Trophoblast cell (in vitro differentiated cells and primary cell): ENCODE data around the gene TAX1BP1.

Experiments
- DNase-seq, 2 donors: peaks; one replicate each; pipeline ENCODE4 v3.0.0-alpha.2; 2016
- H2AFZ ChIP-seq: 2 replicates; pipeline ENCODE4 v1.6.1; 2013; ENCODE audit warnings: low read length, moderate library complexity, mild to moderate bottlenecking; ENCODE audit not compliant: insufficient read depth, poor library complexity
- H2AK5ac ChIP-seq: 2 replicates; pipeline ENCODE4 v1.6.1; 2013; ENCODE audit warnings: mild to moderate bottlenecking, low read length
- H2BK120ac ChIP-seq: 2 replicates; pipeline ENCODE4 v1.6.1; 2013; ENCODE audit warnings: low read length, mild to moderate bottlenecking, moderate library complexity; ENCODE audit not compliant: insufficient read depth, poor library complexity
- H2BK12ac ChIP-seq: 2 replicates; pipeline ENCODE4 v1.6.1; 2013; ENCODE audit warnings: mild to moderate bottlenecking, low read length, moderate library complexity
- H2BK5ac ChIP-seq: 2 replicates; pipeline ENCODE4 v1.6.1; 2013; ENCODE audit warnings: low read length, low read depth, moderate library complexity, mild to moderate bottlenecking; ENCODE audit not compliant: poor library complexity
- H3K14ac ChIP-seq: 2 replicates; pipeline ENCODE4 v1.6.1; 2013; ENCODE audit warnings: mild to moderate bottlenecking, low read length
- H3K18ac ChIP-seq: 2 replicates; pipeline ENCODE4 v1.6.1; 2013; ENCODE audit warnings: mild to moderate bottlenecking, low read length
- H3K23ac ChIP-seq: 2 replicates; pipeline ENCODE4 v1.6.1; 2013; ENCODE audit warnings: low read length
- H3K27ac ChIP-seq: 2 replicates; pipeline ENCODE4 v1.5.1; 2013; ENCODE audit warnings: low read depth, mild to moderate bottlenecking, inconsistent platforms, low read length, moderate library complexity
- H3K27me3 ChIP-seq: 2 replicates; pipeline ENCODE4 v1.6.1; 2013; ENCODE audit warnings: inconsistent platforms, mild to moderate bottlenecking, low read length, moderate library complexity; ENCODE audit not compliant: insufficient read depth
- H3K36me3 ChIP-seq, 2 experiments: 1 replicate in 1 of 2; 2 replicates in 1 of 2; pipeline ENCODE4 v1.6.1; 2013; ENCODE audit warnings: low read length in 2 of 2, mild to moderate bottlenecking in 2 of 2, moderate library complexity in 1 of 2; ENCODE audit not compliant: insufficient read depth in 2 of 2, control insufficient read depth in 1 of 2
- H3K4ac ChIP-seq: 2 replicates; pipeline ENCODE4 v1.6.1; 2013; ENCODE audit warnings: low read depth, mild to moderate bottlenecking, low read length, moderate library complexity
- H3K4me1 ChIP-seq, 2 experiments: 1 replicate in 1 of 2; 2 replicates in 1 of 2; pipeline ENCODE4 v1.6.1; 2013; ENCODE audit warnings: low read length in 2 of 2, mild to moderate bottlenecking in 2 of 2, moderate library complexity in 1 of 2; ENCODE audit not compliant: insufficient read depth in 2 of 2, control insufficient read depth in 1 of 2
- H3K4me2 ChIP-seq: 2 replicates; pipeline ENCODE4 v1.6.1; 2013; ENCODE audit warnings: inconsistent platforms, mild to moderate bottlenecking, low read length, moderate library complexity
- H3K4me3 ChIP-seq: 2 replicates; pipeline ENCODE4 v1.5.1; 2013; ENCODE audit warnings: mild to moderate bottlenecking, low read depth, low read length, inconsistent platforms
- H3K79me1 ChIP-seq: one replicate; pipeline ENCODE4 v1.6.1; 2013; ENCODE audit warnings: low read length
- H3K79me2 ChIP-seq: 2 replicates; pipeline ENCODE4 v1.6.1; 2013; ENCODE audit warnings: low read length, mild to moderate bottlenecking; ENCODE audit not compliant: control insufficient read depth, insufficient read depth, poor library complexity
- H3K9ac ChIP-seq: 2 replicates; pipeline ENCODE4 v1.6.1; 2013; ENCODE audit warnings: mild to moderate bottlenecking, low read length
- H3K9me3 ChIP-seq: 2 replicates; pipeline ENCODE4 v1.6.1; 2013; ENCODE audit warnings: low read depth, mild to moderate bottlenecking, control low read depth, inconsistent platforms, low read length; ENCODE audit not compliant: insufficient read depth
- H4K12ac ChIP-seq: 2 replicates; pipeline ENCODE4 v1.6.1; 2013; ENCODE audit warnings: low read depth, mild to moderate bottlenecking, low read length, moderate library complexity
- H4K8ac ChIP-seq: 2 replicates; pipeline ENCODE4 v1.6.1; 2013; ENCODE audit warnings: low read depth, mild to moderate bottlenecking, low read length, moderate library complexity
- H4K91ac ChIP-seq: one replicate; pipeline ENCODE4 v1.6.1; 2013; ENCODE audit warnings: low read depth, mild to moderate bottlenecking, low read length, moderate library complexity
- WGBS: extraction: QIAGEN DNeasy Blood & Tissue Kit; methylation state at CpG from one replicate; pipeline ENCODE4 v1.1.7; 2013; ENCODE audit warnings: missing lambda C conversion rate; ENCODE audit not compliant: insufficient read length, insufficient coverage; ENCODE audit errors: extremely low coverage; 5-methylcytosine and 5-hydroxymethylcytosine counted together

The TAX1BP1 gene

GRCh38 chr7:27704422-27705199 lies 35.4 kb upstream of the TAX1BP1 start:
- H4K91ac ChIP-seq = no peak overlapping the region
- H2BK12ac ChIP-seq = no peak overlapping the region
- H4K8ac ChIP-seq = no peak overlapping the region
- H3K23ac ChIP-seq = no peak overlapping the region
- no peaks in the 10 kb centered on the region for H3K36me3 ChIP-seq
- no peak overlapping the region for H2AFZ ChIP-seq
- H3K14ac ChIP-seq = no peak overlapping the region
- no peaks in the 10 kb centered on the region for H3K9me3 ChIP-seq
- WGBS = no CpG with 5 or more reads among the region's 3 CpGs
- H2BK120ac ChIP-seq = no peak overlapping the region
- H3K4ac ChIP-seq = no peak overlapping the region
- DNase-seq = no peak
- H2BK5ac ChIP-seq = no peak overlapping the region
- H3K18ac ChIP-seq = no peak overlapping the region
- no peak overlapping the region for H2AK5ac ChIP-seq
- H3K4me1 ChIP-seq = no peaks in the 10 kb centered on the region
- no peak overlapping the region for H3K4me3 ChIP-seq
- H4K12ac ChIP-seq = no peak overlapping the region
- H3K27ac ChIP-seq = no peak overlapping the region
- H3K79me1 ChIP-seq = no peaks in the 10 kb centered on the region
- no peaks in the 10 kb centered on the region for H3K79me2 ChIP-seq
- H3K27me3 ChIP-seq = no peaks in the 10 kb centered on the region
- no peak overlapping the region for H3K4me2 ChIP-seq
- no peak overlapping the region for H3K9ac ChIP-seq

GRCh38 chr7:27705200-27705594 lies 34.8 kb upstream of the TAX1BP1 start:
- H3K4ac ChIP-seq = no peak overlapping the region
- WGBS = no CpG with 5 or more reads among the region's 2 CpGs
- no peaks in the 10 kb centered on the region for H3K4me1 ChIP-seq
- H3K23ac ChIP-seq = no peak overlapping the region
- H2BK5ac ChIP-seq = no peak overlapping the region
- H4K12ac ChIP-seq = no peak overlapping the region
- H3K9me3 ChIP-seq = no peaks in the 10 kb centered on the region
- H3K36me3 ChIP-seq = no peaks in the 10 kb centered on the region
- no peak overlapping the region for H2AK5ac ChIP-seq
- H3K79me2 ChIP-seq = no peaks in the 10 kb centered on the region
- H3K4me2 ChIP-seq = no peak overlapping the region
- H3K14ac ChIP-seq = no peak overlapping the region
- H4K91ac ChIP-seq = no peak overlapping the region
- no peak overlapping the region for H2AFZ ChIP-seq
- no peaks in the 10 kb centered on the region for H3K27me3 ChIP-seq
- H3K4me3 ChIP-seq = no peak overlapping the region
- H3K27ac ChIP-seq = no peak overlapping the region
- no peak overlapping the region for H4K8ac ChIP-seq
- H2BK120ac ChIP-seq = no peak overlapping the region
- no peak overlapping the region for H3K18ac ChIP-seq
- H3K9ac ChIP-seq = no peak overlapping the region
- no peaks in the 10 kb centered on the region for H3K79me1 ChIP-seq
- H2BK12ac ChIP-seq = no peak overlapping the region
- no peak for DNase-seq

GRCh38 chr7:27708485-27708884 lies 31.5 kb upstream of the TAX1BP1 start:
- Histone ChIP-seq H3K36me3 (no peaks in the 10 kb centered on the region), H3K23ac (no peak overlapping the region), H3K9ac (no peak overlapping the region), H2BK120ac (no peak overlapping the region), H3K14ac (no peak overlapping the region), H3K4me1 (no peaks in the 10 kb centered on the region), H3K4me3 (no peak overlapping the region), H2BK5ac (no peak overlapping the region), H2BK12ac (no peak overlapping the region), H3K27ac (no peak overlapping the region), H3K79me1 (no peaks in the 10 kb centered on the region), H4K12ac (no peak overlapping the region), H4K8ac (no peak overlapping the region), H3K4ac (no peak overlapping the region), H3K27me3 (no peaks in the 10 kb centered on the region), H3K18ac (no peak overlapping the region), H3K4me2 (no peak overlapping the region), H3K9me3 (no peaks in the 10 kb centered on the region), H2AFZ (no peak overlapping the region), H3K79me2 (no peaks in the 10 kb centered on the region), H4K91ac (no peak overlapping the region), H2AK5ac (no peak overlapping the region)
- WGBS = no CpG with 5 or more reads among the region's 6 CpGs
- DNase-seq = no peak

- no peak for DNase-seq
- Histone ChIP-seq H3K23ac (no peak overlapping the region), H3K79me1 (no peaks in the 10 kb centered on the region), H3K9me3 (no peaks in the 10 kb centered on the region), H2BK120ac (no peak overlapping the region), H2AK5ac (no peak overlapping the region), H3K18ac (no peak overlapping the region), H3K4me1 (no peaks in the 10 kb centered on the region), H3K4me2 (no peak overlapping the region), H3K36me3 (no peaks in the 10 kb centered on the region), H2BK5ac (no peak overlapping the region), H4K12ac (no peak overlapping the region), H3K27me3 (no peaks in the 10 kb centered on the region), H3K79me2 (no peaks in the 10 kb centered on the region), H3K4ac (no peak overlapping the region), H2BK12ac (no peak overlapping the region), H2AFZ (no peak overlapping the region), H4K8ac (no peak overlapping the region), H3K14ac (no peak overlapping the region), H3K27ac (no peak overlapping the region), H4K91ac (no peak overlapping the region), H3K9ac (no peak overlapping the region), H3K4me3 (no peak overlapping the region)
- WGBS = no CpG with 5 or more reads among the region's 2 CpGs
Observed at GRCh38 chr7:27709137-27710075, 30.6 kb upstream of the TAX1BP1 start.
